Ureter (tissue), 1 donor: ENCODE data around the gene RPS2. TPM values are rescaled to one million over a fixed set of nuclear protein-coding genes. Genes with fewer than 3 reads are reported as not detected.

Experiments used
- DNase-seq: peaks from one replicate; pipeline ENCODE4 v3.0.0-alpha.2; 2020; ENCODE audit warnings: low spot score
- total RNA-seq: library from RNA; stranded (reverse); gene quantifications from one replicate; pipeline ENCODE4 v1.2.4, GENCODE V29; 2023
- donor health status: DM: yes; HTN: yes; CAD: no.

Gene RPS2
- total RNA-seq, 1 donor from 2014 or later: 2,737 TPM

GRCh38 chr16:1998852-1999801 is 34.5 kb upstream of the RPS2 start:
- no peak for DNase-seq

GRCh38 chr16:1998360-1998835 is 33.8 kb upstream of the RPS2 start:
- DNase-seq: no peak

GRCh38 chr16:1997494-1998359 is 33.1 kb upstream of the RPS2 start:
- DNase-seq: no peak

GRCh38 chr16:1993731-1994131 is 29.1 kb upstream of the RPS2 start:
- DNase-seq: no peak

- DNase-seq: no peak
Measured at GRCh38 chr16:1992704-1993317, 28.2 kb upstream of the RPS2 start.

- DNase-seq: peak; percentile 94
Measured at GRCh38 chr16:1991948-1992703, 27.5 kb upstream of the RPS2 start.

DNA sequence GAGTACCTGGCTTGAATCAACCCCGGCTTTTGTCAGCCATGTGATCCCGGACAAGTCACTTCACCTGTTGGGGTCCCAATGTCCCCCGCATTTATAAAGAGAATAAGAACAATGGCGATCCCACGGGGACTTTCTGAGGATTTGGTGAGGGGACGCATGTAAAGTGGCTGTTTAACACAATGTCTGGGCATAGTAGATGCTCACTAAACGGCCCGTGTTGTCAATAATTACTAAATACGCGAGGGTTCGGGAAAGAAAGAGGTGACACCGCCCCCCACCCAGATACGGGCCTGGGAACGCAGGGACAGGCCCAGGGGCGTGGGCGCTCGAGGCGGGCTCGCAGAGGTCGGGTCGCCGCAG is 26.9 kb upstream of the RPS2 start:
- DNase-seq: no peak

GRCh38 chr16:1991135-1991551 is 26.5 kb upstream of the RPS2 start:
- no peak for DNase-seq

DNA sequence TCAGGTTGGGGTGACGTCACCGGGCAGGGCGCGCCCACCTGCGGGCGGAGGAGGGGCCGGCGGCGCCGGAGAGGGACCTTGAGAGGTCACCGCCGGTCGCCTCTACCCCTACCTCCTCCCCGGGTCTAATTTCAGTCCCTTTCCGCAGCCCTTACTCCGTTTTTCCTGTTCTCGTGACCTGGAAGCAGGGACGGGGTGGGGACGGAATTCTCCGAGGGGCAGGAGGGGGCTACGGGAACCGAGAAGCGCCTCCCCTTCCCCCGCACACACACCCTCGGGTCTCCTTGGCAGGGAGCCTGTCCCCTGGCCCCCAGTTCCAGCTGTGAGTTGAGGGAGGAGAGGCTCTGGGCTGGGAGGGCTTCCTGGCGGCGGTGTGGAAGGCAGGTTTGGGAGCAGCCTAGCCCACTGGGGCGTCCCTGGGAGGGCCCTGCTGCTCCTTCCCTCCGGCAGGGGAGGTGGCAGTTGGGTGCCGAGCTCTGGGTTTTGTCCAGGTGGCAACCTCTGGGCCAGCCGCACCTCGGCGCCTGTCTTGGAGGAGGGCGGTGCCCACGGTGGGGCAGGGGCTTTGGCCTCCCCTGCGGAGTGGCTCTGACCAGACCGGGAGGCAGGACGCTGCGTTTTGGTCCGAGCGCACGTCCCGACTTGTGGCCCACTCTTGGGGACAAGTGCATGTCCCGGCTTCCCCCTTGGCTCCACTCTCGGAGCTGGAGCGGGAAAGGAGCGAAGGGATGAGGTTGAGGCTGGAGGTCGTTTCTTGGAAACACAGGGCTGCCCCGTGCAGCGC is 25.9 kb upstream of the RPS2 start:
- DNase-seq: no peak

- DNase-seq: no peak
Measured at GRCh38 chr16:1990101-1990350, 25.4 kb upstream of the RPS2 start.

- DNase-seq: no peak
Measured at GRCh38 chr16:1989209-1990100, 24.8 kb upstream of the RPS2 start, which contains the start of gene SYNGR3. SYNGR3 (plus strand) TSS chr16:1989970; CDS start chr16:1990103, 133 bp downstream.

GRCh38 chr16:1987198-1987597 is 22.6 kb upstream of the RPS2 start:
- DNase-seq: no peak

- no peak for DNase-seq
Measured at GRCh38 chr16:1985466-1986150, 21.0 kb upstream of the RPS2 start.

GRCh38 chr16:1984347-1985225 is 20.0 kb upstream of the RPS2 start:
- no peak for DNase-seq

GRCh38 chr16:1983544-1984346 is 19.1 kb upstream of the RPS2 start, which contains the start of gene GFER:
GFER (plus strand) TSS chr16:1984193; CDS start chr16:1984219, 26 bp downstream.
- peak; percentile 85 for DNase-seq

- DNase-seq: no peak
Measured at GRCh38 chr16:1982991-1983543, 18.4 kb upstream of the RPS2 start.

DNA sequence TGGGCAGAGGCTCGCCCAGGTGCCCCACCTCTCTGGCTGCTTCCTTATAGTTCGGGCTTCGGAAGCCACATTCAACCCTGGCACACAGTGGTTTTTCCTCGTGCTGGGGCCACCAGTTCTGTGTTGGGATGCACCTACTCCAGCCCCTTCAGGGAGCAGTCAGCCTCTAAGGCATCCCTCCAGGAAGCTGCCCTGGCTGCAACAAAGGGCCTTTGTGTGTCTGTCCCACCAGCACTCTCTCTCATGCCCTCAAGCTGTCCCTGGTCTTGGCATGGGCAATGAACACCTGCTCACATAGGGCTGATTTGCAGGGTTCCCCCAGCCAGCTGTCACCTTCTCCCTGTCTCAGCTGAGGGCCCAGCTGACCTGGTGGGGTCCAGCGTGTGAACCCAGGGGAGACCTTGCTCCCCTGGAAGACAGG is 17.4 kb upstream of the RPS2 start:
- no peak for DNase-seq
